HG02642 (cell line): ENCODE results near the gene TRIM43B.
A peak's percentile ranks its signal among the peaks of the same experiment; 100 is the strongest.
"Not testable (repeated sequence)": the region's sequence is repeated elsewhere in the genome, so short reads cannot be mapped to it uniquely, and the experiment has no call there.

ENCODE experiments used
- ATAC-seq: cut with Tn5 transposase; IDR thresholded peaks from one replicate; pipeline ENCODE4 v1.9.1; 2021; ENCODE audit warnings: mild to moderate bottlenecking; ENCODE audit not compliant: unreplicated experiment, poor library complexity

Gene TRIM43B

DNA sequence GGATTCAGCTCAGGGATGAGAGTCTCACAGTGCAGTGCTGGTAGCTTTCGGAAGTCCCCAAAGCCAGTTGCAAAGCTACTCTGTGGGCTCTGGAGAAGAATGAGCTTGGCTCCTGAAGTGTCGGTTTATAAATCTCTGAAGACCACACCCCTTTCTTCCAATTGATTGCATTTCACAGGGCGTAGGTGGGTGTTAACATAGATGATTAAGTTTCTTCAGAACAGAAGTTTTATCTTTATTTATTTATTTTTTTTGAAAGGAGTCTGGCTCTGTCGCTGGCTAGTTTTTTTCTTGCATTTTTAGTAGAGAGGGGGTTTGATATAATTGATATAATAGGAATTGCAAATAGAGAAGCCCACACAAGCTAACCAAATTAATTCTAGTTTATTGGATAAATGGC lies at the start of gene TRIM43B:
TSS of gene TRIM43B (minus strand) at position 101 of the 400 bp plus-strand sequence. CDS start 2,040 bp downstream, outside the sequence.
- ATAC-seq: not testable (repeated sequence)

DNA sequence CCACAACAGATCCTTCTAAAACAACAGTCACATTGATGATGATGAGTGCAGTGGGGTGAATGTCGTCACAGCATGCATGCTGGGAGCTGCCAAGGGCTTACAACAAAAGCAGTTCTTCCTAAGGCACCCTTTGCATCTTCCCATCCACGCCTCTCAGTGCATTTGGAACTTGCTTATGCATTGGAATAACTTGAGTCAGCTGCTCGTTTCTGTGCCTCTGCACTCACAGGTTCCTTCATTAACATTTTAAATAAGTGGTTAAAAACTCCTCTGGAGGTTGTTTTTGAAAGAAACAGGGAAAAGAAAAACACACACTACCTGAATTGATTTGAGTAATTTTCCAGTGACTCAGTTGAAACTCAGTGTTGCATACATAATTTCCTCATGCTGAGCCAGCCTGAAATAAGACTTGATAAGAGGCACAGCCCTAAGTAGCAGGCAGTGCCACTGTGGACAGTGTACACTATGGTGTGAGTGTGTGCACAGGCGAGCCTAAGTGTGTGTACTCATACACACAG lies 46.8 kb upstream of the TRIM43B start:
- ATAC-seq: no peak

GRCh38 chr2:95530734-95531133 lies 46.2 kb upstream of the TRIM43B start:
- peak; percentile 76 for ATAC-seq

DNA sequence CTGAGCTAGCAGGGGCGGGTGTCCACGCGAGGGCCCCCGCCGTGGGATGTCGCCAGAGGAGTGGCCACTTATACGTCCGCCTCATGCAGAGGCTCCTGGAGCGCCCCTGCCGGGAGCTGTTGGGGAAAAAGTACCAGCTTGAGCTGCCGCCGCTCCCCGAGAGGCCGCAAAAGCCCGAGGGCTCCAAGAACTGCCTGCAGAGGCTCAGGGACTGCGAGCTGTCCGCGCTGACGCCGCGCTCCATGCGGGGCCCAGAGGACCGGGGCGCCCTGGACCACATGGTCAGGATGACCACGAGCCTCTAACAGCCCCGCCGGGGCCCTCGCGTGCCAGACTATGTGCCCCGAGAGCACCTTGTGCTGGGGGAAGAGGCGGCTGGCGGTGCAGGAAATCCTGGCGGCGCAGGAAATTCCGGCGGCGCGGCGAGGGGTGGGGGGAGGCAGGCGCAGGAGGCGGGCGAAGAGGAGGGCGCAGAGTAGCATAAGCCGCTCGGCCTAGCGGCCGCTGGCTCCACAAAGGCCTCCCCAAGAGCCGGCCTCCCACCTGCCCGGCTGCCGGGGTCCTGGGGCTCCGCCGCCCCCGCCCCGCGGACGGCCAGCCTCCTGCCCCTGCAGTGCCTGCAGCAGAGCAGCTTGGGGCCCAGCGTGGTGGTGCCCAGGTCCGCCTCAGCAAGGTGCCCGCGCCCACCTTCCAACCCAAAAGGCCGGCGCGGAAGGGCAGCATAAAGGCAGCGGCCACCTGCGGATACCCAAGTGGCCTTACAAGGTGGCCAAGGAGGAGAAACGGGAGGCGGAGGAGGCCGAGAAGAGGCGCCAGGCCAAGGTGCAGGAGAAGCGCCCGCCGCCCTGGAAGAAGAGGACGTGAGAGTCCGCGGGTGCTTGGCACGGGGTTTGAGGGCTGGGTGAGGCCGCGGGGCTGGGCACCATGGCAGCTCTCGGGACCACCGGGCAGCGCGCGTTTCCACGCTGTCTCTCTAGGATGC lies 42.1 kb upstream of the TRIM43B start:
- peak; percentile 69 for ATAC-seq

DNA sequence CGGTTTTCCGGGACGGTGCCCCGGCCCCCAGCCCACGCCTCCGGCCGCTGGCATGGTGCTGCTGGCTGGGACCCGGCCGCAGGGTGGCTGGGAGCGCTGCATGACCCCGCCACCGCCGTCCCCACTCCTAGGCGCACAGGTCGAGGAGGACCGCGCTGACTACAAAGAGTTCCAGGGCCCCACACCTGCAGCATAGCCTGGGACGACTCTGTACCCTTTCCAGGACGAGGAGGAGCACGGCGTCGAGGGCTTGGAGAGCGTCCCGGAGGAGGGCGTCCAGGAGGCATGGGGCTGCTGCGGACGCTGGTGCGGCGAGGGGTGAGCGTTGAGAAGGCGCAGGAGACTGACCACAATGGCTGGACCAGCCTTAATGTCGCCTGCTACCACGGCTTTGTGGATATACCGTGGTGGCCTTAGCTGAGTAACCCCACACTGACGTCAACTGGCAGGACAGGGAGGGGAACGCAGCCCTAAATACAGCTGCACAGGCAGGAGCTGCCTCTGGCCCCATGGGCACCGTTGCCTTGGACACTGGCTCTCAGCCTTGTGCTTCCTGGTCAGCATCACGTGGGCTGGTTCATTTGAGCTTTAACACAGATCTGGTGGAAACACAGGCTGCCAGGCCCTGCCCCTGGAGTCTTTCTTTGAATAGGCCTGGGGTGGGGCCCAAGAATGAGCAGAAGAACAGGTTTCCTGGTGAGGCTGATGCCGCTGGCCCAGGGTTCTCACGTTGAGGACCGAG lies 40.9 kb upstream of the TRIM43B start:
- ATAC-seq: no peak

DNA sequence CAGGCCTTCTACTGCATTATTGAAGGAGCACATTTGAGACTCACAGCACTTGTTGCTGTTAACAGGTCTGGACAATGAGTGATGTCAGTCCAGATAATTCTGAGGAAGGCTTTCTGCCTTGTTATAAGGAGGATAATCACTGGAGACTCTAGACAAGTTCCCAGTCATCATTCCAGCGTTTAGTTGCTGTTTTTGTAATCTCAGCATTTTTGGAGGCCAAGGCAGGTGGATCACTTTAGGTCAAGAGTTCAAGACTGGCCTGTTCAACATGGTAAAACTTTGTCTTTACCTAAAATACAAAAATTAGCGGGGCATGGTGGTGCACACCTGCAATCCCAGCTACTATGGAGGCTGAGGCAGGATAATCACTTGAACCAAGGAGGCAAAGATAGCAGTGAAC lies 39.6 kb upstream of the TRIM43B start:
- no peak for ATAC-seq

GRCh38 chr2:95514718-95515117 lies 30.2 kb upstream of the TRIM43B start:
- ATAC-seq: no peak

GRCh38 chr2:95514226-95514625 lies 29.7 kb upstream of the TRIM43B start:
- ATAC-seq: not testable (repeated sequence)

DNA sequence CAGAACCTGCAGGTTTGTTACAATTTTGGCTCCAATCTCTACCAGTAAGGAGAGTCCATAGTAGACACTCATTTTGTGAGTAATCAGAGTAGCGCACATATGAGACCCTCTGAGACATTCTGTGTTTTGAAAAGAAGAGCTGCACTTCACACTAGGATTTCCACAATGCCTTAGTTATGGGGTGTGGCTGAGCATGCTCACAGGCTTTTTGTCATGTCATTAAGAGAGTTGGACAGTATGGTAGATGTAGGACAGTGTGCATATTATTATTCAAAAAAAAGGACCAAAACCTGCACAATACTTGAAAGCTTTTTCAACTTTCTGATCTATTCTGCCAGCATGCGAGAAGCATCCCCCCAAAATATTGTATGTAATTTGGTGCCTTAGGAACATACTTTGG lies 24.9 kb upstream of the TRIM43B start:
- no peak for ATAC-seq

DNA sequence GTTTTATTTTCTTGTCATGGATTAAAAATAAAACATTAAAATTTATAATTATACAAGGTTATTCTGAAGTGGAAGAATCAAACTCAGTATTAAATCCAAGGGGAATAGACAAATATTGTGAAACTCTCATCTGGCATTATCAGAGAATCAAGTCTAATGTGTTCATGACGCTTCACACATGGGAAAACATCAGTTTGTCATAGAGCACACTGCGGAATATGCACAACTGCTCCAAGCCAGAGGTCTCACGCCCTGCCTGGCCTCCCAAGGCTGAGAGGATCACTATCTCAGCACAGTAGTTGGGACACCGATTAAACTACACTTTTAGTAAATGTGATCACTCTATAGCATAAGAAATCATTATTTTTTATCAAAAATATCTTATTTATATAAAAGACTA lies 20.7 kb upstream of the TRIM43B start:
- ATAC-seq: no peak

- ATAC-seq: no peak
These were observed 16.3 kb upstream of the TRIM43B start for GRCh38 chr2:95500854-95501253.

GRCh38 chr2:95492076-95492475 lies 7.5 kb upstream of the TRIM43B start:
- ATAC-seq: not testable (repeated sequence)

DNA sequence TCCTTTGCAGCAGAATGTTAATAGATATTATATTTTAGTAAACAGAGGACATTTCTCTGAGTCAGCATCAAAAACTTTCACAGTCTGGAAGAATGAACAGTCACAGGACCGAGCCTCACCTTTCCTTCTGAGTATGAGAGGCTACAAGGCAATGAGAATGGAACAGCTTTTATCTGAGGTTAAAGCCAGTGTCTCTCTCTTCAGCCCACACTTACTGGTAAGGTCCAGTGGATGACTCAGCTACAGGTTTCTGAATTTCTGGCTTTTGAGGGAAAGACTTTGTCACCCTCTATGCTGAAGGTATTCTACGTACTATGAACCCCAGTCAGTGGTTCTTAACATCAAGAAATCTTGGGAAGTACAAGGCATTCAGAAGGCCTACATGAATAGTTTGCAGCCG lies 9.5 kb downstream of the TRIM43B start:
- ATAC-seq: not testable (repeated sequence)

DNA sequence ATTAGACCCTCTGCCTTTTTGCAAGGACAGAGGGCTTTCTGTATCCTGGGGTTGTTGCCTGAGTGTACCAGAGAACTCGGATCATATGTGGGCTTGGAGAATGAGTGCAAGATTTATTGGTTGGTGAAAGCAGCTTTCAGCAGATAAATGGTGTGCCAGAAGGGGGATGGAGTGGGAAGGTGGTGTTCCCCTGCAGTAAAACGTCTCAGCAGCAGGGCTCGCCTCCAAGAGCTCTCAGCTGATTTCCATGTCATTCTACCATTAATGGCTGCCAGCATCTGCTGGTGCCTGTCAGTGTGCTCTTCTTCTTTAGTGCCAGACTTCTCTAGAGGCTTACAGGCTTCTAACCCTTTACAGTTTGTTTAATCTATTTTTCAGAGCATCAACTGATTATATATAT lies 16.6 kb downstream of the TRIM43B start:
- ATAC-seq: not testable (repeated sequence)

GRCh38 chr2:95466572-95466971 lies 18.0 kb downstream of the TRIM43B start:
- not testable (repeated sequence) for ATAC-seq

DNA sequence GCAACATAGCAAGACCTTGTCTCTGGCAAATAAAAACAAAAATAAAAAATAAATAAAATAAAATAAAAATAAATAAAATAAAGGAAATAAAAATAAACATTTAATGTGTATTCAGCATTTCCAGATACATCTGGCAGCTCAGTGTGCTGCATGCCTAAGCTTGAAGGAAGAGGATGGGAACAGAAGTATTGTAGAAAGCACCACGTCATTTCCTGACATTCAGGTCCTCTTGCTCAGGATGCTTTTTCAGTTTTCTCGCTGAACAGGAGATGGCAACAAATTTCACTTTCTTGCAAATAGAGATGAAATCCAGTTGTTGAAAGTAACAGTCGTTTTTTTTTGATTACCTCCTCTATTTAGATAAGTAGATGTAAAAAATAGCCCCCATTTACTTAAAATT lies 21.3 kb downstream of the TRIM43B start:
- not testable (repeated sequence) for ATAC-seq

GRCh38 chr2:95445317-95445716 lies 39.2 kb downstream of the TRIM43B start:
- ATAC-seq: not testable (repeated sequence)

- not testable (repeated sequence) for ATAC-seq
These were observed 42.0 kb downstream of the TRIM43B start for GRCh38 chr2:95442474-95443099.

DNA sequence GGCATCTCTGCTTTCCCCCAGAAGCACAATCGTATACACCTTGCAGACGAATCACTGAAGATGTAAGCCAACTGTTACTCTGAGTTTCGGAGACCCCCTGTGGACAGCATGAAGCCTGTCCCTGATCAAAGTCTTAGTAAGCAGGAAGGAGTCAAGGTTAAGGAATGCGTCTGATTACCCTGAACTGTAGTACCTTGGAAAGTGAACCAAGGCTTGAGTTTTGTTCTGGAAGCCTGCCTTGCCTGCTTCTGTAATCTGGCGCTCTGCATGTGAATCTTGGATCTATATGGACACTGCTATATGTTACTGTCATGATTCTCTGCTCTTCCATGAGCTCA lies 48.7 kb downstream of the TRIM43B start:
- ATAC-seq: not testable (repeated sequence)

GRCh38 chr2:95435162-95435871 lies 49.2 kb downstream of the TRIM43B start:
- ATAC-seq: not testable (repeated sequence)
